22Rv1 (cell line): ENCODE results near the gene MIDN.

Experiments used
- H3K27ac ChIP-seq: fragments of 450-650 bp; 2 replicates; pipeline ENCODE4 v1.5.1; 2017
- ZFX ChIP-seq: fragments of 450-650 bp; IDR thresholded peaks from 2 replicates; pipeline ENCODE4 v1.6.1; 2017; ENCODE audit warnings: antibody characterized with exemption, borderline replicate concordance
- TF ChIP-seq, protein P1 (sequence below): fragments of 450-650 bp; IDR thresholded peaks from 2 replicates; pipeline ENCODE4 v1.5.1; 2017; ENCODE audit warnings: mild to moderate bottlenecking

MIDN gene

DNA sequence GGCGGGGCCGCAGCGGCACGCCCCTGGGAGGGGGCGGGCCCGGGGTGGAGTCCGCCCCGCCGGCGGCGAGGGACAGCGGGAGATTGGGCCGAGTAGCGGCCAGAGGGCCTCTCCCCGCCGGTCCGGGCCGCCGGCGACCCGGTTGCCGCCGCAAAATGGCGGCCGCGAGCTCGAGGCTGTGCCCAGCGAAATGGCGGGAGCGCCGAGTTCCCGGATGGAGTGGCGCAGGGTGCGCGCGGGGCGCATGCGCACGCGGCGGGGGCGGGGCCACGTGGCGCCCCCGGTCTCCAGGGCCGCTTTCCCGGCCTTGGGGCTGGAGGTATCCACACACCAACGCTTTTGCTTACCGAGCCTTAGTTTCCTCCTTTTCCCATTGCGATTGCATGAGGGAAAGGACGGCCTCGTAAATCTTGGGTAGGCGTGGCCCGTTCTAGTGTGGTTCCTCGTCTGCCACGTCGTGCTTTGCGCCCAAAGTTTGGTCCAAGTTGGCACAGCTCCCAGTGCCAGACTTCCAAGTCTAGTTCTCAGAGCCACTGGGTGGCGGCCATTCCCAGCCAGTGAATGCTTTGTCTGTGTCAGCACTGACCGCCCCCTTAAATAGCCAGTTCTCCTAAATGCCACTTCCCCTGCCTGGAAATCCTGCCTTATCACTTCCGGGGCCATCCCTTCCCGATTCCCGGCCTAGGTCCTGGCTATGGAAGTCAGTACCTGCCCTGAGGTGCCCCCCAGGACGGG is 21.3 kb downstream of the MIDN start:
- TF ChIP-seq, protein P1, sequence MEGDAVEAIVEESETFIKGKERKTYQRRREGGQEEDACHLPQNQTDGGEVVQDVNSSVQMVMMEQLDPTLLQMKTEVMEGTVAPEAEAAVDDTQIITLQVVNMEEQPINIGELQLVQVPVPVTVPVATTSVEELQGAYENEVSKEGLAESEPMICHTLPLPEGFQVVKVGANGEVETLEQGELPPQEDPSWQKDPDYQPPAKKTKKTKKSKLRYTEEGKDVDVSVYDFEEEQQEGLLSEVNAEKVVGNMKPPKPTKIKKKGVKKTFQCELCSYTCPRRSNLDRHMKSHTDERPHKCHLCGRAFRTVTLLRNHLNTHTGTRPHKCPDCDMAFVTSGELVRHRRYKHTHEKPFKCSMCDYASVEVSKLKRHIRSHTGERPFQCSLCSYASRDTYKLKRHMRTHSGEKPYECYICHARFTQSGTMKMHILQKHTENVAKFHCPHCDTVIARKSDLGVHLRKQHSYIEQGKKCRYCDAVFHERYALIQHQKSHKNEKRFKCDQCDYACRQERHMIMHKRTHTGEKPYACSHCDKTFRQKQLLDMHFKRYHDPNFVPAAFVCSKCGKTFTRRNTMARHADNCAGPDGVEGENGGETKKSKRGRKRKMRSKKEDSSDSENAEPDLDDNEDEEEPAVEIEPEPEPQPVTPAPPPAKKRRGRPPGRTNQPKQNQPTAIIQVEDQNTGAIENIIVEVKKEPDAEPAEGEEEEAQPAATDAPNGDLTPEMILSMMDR: no peak
- no peak for TF ChIP-seq ZFX

DNA sequence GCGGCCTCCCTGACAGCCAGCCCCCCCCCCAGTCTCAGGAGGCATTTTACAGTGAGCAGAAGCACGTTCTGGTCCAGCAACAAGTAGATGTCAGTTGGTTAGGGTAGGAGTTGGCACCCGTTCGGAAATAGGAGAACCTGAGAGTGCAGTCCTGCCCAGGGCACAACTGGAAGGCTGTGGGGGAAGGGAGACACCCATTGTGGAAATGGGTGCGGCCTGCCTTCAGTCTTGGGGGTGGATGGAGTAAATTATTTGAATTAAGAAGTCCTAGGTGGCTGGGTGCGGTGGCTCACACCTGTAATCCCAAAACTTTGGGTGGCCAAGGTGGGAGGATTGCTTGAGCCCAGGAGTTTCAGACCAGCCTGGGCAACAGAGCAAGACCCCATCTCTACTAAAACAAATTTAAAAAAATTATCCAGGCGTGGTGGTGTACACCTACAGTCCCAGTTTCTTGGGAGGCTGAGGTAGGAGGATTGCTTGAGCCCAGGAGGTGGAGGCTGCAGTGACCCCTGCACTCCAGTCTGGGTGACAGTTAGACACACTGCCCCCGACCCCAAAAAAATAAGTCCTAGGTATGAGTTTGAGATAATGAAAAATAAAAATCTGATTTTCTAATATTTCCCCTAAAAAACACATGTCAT is 21.9 kb downstream of the MIDN start:
- TF ChIP-seq ZFX: no peak
- TF ChIP-seq, protein P1: no peak
- peak overlapping the region; percentile 99 for H3K27ac ChIP-seq

More for the DNA sequence above, 21.3 kb downstream of the MIDN start:
- peak overlapping the region; percentile 99 for H3K27ac ChIP-seq

DNA sequence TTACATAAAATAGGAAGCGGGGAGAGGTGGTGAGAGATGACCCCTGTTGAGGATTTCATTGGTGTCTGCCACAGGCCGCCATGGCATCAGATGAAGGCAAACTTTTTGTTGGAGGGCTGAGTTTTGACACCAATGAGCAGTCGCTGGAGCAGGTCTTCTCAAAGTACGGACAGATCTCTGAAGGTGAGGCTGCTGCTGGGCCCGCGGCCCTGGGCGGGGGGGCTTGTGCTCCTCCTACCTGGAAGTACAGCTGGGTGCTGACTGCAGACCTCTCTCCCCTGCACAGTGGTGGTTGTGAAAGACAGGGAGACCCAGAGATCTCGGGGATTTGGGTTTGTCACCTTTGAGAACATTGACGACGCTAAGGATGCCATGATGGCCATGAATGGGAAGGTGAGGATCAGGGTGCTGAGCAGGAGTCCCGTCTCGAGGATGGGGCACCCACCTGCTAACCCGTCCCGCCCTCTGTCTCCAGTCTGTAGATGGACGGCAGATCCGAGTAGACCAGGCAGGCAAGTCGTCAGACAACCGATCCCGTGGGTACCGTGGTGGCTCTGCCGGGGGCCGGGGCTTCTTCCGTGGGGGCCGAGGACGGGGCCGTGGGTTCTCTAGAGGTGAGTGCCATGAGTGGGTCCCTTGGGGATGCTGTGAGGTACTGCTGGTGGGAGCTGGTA is 22.6 kb downstream of the MIDN start:
- TF ChIP-seq, protein P1: no peak
- TF ChIP-seq ZFX: no peak
- peak overlapping the region; percentile 99 for H3K27ac ChIP-seq

DNA sequence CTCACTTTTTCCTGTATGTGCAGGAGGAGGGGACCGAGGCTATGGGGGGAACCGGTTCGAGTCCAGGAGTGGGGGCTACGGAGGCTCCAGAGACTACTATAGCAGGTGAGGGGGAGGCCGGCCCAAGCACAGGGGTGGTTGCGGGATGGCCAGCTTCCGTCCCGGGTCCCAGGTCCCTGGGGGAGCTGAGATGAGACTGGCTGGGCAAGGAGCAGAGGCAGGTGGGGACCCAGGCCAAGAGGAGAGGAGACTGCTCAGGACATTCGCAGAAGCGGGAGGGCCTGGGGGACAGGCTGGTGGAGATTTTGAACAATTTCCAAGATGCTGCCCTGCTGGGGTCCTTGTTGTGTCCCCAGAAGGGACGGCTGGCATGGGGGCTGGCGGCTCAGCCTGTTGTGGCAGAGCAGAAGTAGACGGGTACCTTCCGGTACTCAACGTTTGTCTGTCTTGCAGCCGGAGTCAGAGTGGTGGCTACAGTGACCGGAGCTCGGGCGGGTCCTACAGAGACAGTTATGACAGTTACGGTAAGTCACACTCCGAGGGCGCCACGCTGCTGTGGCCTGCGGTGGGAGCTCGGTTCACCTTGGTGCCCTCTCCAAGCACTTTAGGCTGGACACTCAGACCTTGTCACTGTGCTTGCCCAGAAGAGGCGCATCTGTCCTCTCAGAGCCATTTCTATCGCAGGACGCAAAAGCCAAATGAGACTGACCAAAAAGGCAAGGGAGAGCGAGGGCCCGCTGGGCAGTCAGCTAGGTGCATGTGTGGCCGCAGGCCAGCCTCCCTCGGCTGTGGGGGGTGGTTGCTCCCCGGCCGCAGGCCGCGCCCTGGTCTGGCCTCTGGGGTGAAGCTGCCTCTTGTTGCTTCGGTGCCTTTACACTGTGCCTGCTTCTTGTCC is 23.4 kb downstream of the MIDN start:
- no peak for TF ChIP-seq ZFX
- TF ChIP-seq, protein P1: no peak
- H3K27ac ChIP-seq: peak overlapping the region; percentile 99

DNA sequence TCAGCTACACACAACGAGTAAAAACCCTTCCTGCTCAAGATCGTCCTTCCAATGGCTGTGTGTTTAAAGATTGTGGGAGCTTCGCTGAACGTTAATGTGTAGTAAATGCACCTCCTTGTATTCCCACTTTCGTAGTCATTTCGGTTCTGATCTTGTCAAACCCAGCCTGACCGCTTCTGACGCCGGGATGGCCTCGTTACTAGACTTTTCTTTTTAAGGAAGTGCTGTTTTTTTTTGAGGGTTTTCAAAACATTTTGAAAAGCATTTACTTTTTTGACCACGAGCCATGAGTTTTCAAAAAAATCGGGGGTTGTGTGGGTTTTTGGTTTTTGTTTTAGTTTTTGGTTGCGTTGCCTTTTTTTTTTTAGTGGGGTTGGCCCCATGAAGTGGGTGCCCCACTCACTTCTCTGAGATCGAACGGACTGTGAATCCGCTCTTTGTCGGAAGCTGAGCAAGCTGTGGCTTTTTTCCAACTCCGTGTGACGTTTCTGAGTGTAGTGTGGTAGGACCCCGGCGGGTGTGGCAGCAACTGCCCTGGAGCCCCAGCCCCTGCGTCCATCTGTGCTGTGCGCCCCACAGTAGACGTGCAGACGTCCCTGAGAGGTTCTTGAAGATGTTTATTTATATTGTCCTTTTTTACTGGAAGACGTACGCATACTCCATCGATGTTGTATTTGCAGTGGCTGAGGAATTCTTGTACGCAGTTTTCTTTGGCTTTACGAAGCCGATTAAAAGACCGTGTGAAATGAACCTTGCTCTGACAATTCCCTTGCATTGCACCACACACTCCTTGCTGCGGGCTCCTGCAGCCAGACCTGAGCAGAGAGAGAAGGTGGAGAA is 24.3 kb downstream of the MIDN start:
- TF ChIP-seq, protein P1: no peak
- no peak for TF ChIP-seq ZFX
- peak overlapping the region; percentile 99 for H3K27ac ChIP-seq

DNA sequence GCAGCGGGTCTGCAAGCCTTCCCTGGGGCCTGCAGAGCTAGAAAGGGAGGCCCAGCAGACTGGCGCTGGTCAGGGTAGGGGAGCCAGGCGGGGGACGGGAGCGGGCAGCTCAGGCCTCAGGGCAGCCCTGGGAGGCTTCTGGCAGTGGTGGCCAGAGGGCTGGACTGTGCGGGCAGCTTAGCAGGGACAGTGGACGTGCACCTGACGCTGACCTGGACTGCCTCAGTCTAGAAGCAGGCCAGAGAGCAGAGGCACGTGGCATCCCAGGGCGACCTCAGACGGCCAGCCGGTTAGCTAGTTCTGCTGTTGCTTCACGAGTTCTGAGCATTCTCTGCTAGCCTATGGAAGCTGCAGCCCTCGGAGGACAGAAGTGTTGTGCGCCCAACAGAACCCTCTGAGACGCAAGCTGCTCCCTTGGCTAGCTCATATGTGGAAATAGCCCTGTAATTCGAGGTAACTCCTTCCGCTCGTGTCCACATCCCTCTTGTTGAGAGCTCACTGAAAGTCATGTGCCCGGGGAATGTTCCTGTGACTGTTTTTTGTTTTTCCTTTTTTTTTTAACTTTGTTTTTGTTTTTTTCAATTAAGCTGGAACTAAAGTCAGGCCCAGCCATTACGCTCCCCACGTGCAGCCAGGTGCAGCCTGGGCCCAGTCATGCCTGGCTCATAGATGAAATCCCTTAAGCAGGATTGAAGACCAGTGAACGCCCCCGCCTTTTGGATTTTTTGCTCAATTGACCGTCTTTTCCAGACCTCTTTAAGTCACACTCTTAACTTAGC is 25.1 kb downstream of the MIDN start:
- H3K27ac ChIP-seq: peak overlapping the region; percentile 99
- TF ChIP-seq, protein P1: no peak
- TF ChIP-seq ZFX: no peak
